GM12878 (cell line): ENCODE results near the gene FKBP6. TPM values are rescaled to one million over a fixed set of nuclear protein-coding genes. Genes with fewer than 3 reads are reported as not detected.

Experiments
- ATAC-seq: fragments of 200-7000 bp; cut with Tn5 transposase; 3 replicates; pipeline ENCODE4 v1.9.1; 2020; ENCODE audit warnings: mild to moderate bottlenecking, moderate library complexity
- BruUV-seq: library from RNA; stranded (reverse); fragments of 400-500 nt; replicated peaks from 2 replicates; lab custom pipeline; 2021; lab: Mats Ljungman, UMichigan
- CTCF ChIA-PET: fragments of 300-600 bp; sonication (Branson Sonifier 250); formaldehyde crosslinking; extraction: SDS; loops from one replicate; lab custom pipeline; 2021; ENCODE audit warnings: inconsistent platforms; lab: Yijun Ruan, JAX
- POLR2A ChIA-PET: fragments of 350-600 bp; formaldehyde crosslinking; extraction: SDS; loops from one replicate; lab custom pipeline; 2021; ENCODE audit warnings: inconsistent platforms; lab: Charles Lee
- RAD21 ChIA-PET: fragments of 300-600 bp; sonication (Branson Sonifier 250); formaldehyde crosslinking; loops from one replicate; lab custom pipeline; 2023; ENCODE audit warnings: antibody characterized with exemption; ENCODE audit not compliant: unreplicated experiment; lab: Charles Lee
- SMC1A ChIA-PET: fragments of 300-600 bp; sonication (Branson Sonifier 250); formaldehyde crosslinking; loops from one replicate; lab custom pipeline; 2023; ENCODE audit not compliant: unreplicated experiment, uncharacterized antibody; lab: Charles Lee
- DNase-seq: peaks from one replicate; pipeline ENCODE4 v3.0.0-alpha.2; 2011; ENCODE audit warnings: low read depth, low spot score
- FAIRE-seq: peaks from 3 replicates; lab custom pipeline; 2011; peaks lifted over from hg19 to GRCh38; lab: Jason Lieb, UNC
- H2AFZ ChIP-seq: 2 replicates; pipeline ENCODE4 v1.6.0; 2011; ENCODE audit warnings: low read depth, low read length, control low read depth; ENCODE audit not compliant: control insufficient read depth
- H3K27ac ChIP-seq: 2 replicates; pipeline ENCODE4 v1.5.1; 2011; ENCODE audit warnings: control low read depth; ENCODE audit not compliant: control insufficient read depth, insufficient read depth
- H3K27me3 ChIP-seq, 2 experiments: replicated peaks in 1 of 2; 2 replicates each; pipeline versions ENCODE4 v1.6.0 to v1.6.1; 2011; ENCODE audit warnings: low read length in 1 of 2; ENCODE audit not compliant: control insufficient read depth in 2 of 2, insufficient read depth in 2 of 2
- H3K36me3 ChIP-seq, 2 experiments: 2 replicates each; pipeline ENCODE4 v1.5.1; 2011; ENCODE audit warnings: low read length in 1 of 2; ENCODE audit not compliant: control insufficient read depth in 2 of 2, insufficient read depth in 2 of 2
- H3K4me1 ChIP-seq: 2 replicates; pipeline ENCODE4 v1.6.1; 2011; ENCODE audit warnings: mild to moderate bottlenecking, low read length, moderate library complexity, mixed read lengths; ENCODE audit not compliant: control insufficient read depth, insufficient read depth
- H3K4me2 ChIP-seq: 2 replicates; pipeline ENCODE4 v1.6.0; 2011; ENCODE audit warnings: control low read depth; ENCODE audit not compliant: control insufficient read depth, insufficient read depth
- H3K4me3 ChIP-seq: fragments of 200-600 bp; sonication (generic); 2 replicates; pipeline ENCODE4 v1.5.1; 2016
- H3K79me2 ChIP-seq: 2 replicates; pipeline ENCODE4 v1.6.0; 2011; ENCODE audit warnings: low read length; ENCODE audit not compliant: control insufficient read depth, insufficient read depth
- H3K9ac ChIP-seq: 2 replicates; pipeline ENCODE4 v1.8.0; 2011; ENCODE audit warnings: low read length, control low read depth, mixed read lengths; ENCODE audit not compliant: control insufficient read depth, insufficient read depth
- H3K9me3 ChIP-seq: replicated peaks from 3 replicates; pipeline ENCODE4 v1.5.1; 2011; ENCODE audit warnings: mild to moderate bottlenecking, low read length; ENCODE audit not compliant: control insufficient read depth, insufficient read depth
- H4K20me1 ChIP-seq: 2 replicates; pipeline ENCODE4 v1.6.0; 2011; ENCODE audit not compliant: control insufficient read depth, insufficient read depth
- KAT2A ChIP-seq: conservative IDR thresholded peaks from 2 replicates; pipeline ENCODE4 v1.6.1; 2011; ENCODE audit warnings: low read depth, low read length; ENCODE audit not compliant: control insufficient read depth
- MYC ChIP-seq: IDR thresholded peaks from 2 replicates; pipeline ENCODE4 v1.6.1; 2011; ENCODE audit warnings: mild to moderate bottlenecking, low read length, moderate library complexity, inconsistent platforms; ENCODE audit not compliant: insufficient read depth, insufficient replicate concordance, insufficient read length, severe bottlenecking
- SP1 ChIP-seq: IDR thresholded peaks from one replicate; pipeline ENCODE4 v1.6.1; 2011; ENCODE audit warnings: low read depth, low read length
- WGBS: methylation state at CpG from one replicate; pipeline ENCODE4 v1.1.6; 2016; ENCODE audit warnings: low lambda C conversion rate; ENCODE audit not compliant: insufficient replicate concordance, insufficient coverage; ENCODE audit errors: missing lambda C conversion rate; 5-methylcytosine and 5-hydroxymethylcytosine counted together
- in situ Hi-C: fragments of 300-500 bp; cut with MboI; formaldehyde crosslinking; loops from 9 replicates; pipeline ENCODE4 v1.14.3; 2018; ENCODE audit warnings: mixed read lengths
- intact Hi-C: fragments of 100-400 bp; cut with micrococcal nuclease; formaldehyde crosslinking; loops from one replicate; pipeline ENCODE4 v1.14.2; 2022; ENCODE audit not compliant: unreplicated experiment
- polyA plus RNA-seq, 11 experiments: library from polyadenylated mRNA; depleted of rRNA in 4 of 11; unstranded in 6 of 11; stranded (reverse) in 5 of 11; fragments of >200 nt; fragmentation: Nextera tagmentation in 4 of 11; fragmentation: Illumina TruSeq in 1 of 11; extraction: Ambion mirVana in 4 of 11; extraction: Trizol in 1 of 11; gene quantifications; 1 replicate in 1 of 11; 2 replicates in 10 of 11; pipeline versions ENCODE4 v1.2.1 to v1.2.3, GENCODE V29; 2011 to 2016; ENCODE audit warnings: inconsistent platforms in 2 of 11, missing spikeins in 2 of 11, low read depth in 1 of 11
- total RNA-seq, 4 experiments: library from RNA; depleted of rRNA in 3 of 4; stranded (reverse); fragments of >200 nt in 3 of 4; fragmentation: Illumina TruSeq in 1 of 4; extraction: Trizol in 1 of 4; gene quantifications; 2 replicates each; pipeline versions ENCODE4 v1.2.1 to v1.2.3, GENCODE V29; 2013 to 2021
- TF ChIP-seq, protein P1 (sequence below): fragments of 450-650 bp; formaldehyde crosslinking; IDR thresholded peaks from 2 replicates; pipeline ENCODE4 v1.4.0; 2020; ENCODE audit warnings: mild to moderate bottlenecking, moderate library complexity
- TF ChIP-seq, protein P2 (sequence below): fragments of 450-650 bp; IDR thresholded peaks from 2 replicates; pipeline ENCODE4 v1.6.1; 2017; ENCODE audit warnings: mild to moderate bottlenecking
- TF ChIP-seq, protein P3 (sequence below): fragments of 450-650 bp; IDR thresholded peaks from 2 replicates; pipeline ENCODE4 v1.6.1; 2017; ENCODE audit warnings: antibody characterized with exemption, mild to moderate bottlenecking, moderate library complexity
- TF ChIP-seq, protein P4 (sequence below): fragments of 450-650 bp; IDR thresholded peaks from 2 replicates; pipeline ENCODE4 v1.6.1; 2016; ENCODE audit warnings: mild to moderate bottlenecking
- TF ChIP-seq, protein P5 (sequence below): fragments of 450-650 bp; IDR thresholded peaks from 2 replicates; pipeline ENCODE4 v1.6.1; 2018; ENCODE audit warnings: mild to moderate bottlenecking, low read depth, moderate library complexity; ENCODE audit not compliant: partially characterized antibody

The FKBP6 gene
- total and polyA plus RNA-seq, 10 of the 15 experiments (the other 5 are each of a cell fraction or from before 2014, with no cell fraction given), result not detected

DNA sequence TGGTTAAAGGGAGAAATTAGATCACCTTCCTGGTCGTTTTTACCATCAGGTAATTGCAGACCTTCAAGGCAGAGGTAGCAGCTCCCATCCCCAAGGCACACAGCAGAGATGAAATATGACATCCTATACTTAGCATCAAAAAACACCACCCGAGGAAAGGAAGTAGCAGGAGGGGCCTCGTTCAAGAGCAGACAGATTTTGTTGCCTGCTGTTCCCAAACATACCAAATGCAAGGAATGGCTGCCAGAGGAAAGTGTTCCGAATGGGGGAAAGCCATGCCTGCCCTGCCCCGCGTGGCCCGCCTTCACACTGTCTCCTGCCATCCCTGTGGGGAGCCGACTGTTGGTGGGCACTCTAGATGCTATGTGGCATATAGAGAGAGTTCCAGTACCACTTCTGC, 18.0 kb downstream of the FKBP6 start:
- DNase-seq, result no peak
- Histone ChIP-seq H3K27ac (no peak overlapping the region), H3K9ac (no peak overlapping the region), H2AFZ (no peak overlapping the region), H3K9me3 (no peaks in the 10 kb centered on the region), H3K79me2 (no peaks in the 10 kb centered on the region), H3K4me2 (no peak overlapping the region), H4K20me1 (no peaks in the 10 kb centered on the region), H3K27me3 (no peaks in the 10 kb centered on the region; a peak in 1 of 4 replicates), H3K4me3 (no peak overlapping the region), H3K4me1 (no peaks in the 10 kb centered on the region), H3K36me3 (no peaks in the 10 kb centered on the region)
- BruUV-seq, result no TSS peak
- intact Hi-C loops, result no loop called here
- CTCF ChIA-PET, result interaction anchor here (1.0 to 1.3 kb wide), 3 partner anchors 22 to 105 kb away, joined by 3 to 4 read pairs (median 3); no protein-coding TSS in a partner anchor
- POLR2A ChIA-PET, result interaction anchor here (0.7 kb wide), 1 partner anchor 11 kb away, joined by 3 read pairs; no protein-coding TSS in a partner anchor
- SMC1A ChIA-PET, result no interaction called here
- RAD21 ChIA-PET, result interaction anchor here (0.6 kb wide), 1 partner anchor 9 kb away, joined by 3 read pairs; no protein-coding TSS in a partner anchor
- WGBS, result 49% methylated on average over 8 of the region's 8 CpGs
- no peak for FAIRE-seq
- ATAC-seq, result no peak
- in situ Hi-C loops, result no loop called here
- TF ChIP-seq, protein P1, sequence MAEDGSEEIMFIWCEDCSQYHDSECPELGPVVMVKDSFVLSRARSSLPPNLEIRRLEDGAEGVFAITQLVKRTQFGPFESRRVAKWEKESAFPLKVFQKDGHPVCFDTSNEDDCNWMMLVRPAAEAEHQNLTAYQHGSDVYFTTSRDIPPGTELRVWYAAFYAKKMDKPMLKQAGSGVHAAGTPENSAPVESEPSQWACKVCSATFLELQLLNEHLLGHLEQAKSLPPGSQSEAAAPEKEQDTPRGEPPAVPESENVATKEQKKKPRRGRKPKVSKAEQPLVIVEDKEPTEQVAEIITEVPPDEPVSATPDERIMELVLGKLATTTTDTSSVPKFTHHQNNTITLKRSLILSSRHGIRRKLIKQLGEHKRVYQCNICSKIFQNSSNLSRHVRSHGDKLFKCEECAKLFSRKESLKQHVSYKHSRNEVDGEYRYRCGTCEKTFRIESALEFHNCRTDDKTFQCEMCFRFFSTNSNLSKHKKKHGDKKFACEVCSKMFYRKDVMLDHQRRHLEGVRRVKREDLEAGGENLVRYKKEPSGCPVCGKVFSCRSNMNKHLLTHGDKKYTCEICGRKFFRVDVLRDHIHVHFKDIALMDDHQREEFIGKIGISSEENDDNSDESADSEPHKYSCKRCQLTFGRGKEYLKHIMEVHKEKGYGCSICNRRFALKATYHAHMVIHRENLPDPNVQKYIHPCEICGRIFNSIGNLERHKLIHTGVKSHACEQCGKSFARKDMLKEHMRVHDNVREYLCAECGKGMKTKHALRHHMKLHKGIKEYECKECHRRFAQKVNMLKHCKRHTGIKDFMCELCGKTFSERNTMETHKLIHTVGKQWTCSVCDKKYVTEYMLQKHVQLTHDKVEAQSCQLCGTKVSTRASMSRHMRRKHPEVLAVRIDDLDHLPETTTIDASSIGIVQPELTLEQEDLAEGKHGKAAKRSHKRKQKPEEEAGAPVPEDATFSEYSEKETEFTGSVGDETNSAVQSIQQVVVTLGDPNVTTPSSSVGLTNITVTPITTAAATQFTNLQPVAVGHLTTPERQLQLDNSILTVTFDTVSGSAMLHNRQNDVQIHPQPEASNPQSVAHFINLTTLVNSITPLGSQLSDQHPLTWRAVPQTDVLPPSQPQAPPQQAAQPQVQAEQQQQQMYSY (CRISPR knock-in tag), result no peak
- TF ChIP-seq KAT2A (no peak), SP1 (no peak), MYC (no peak)
- TF ChIP-seq, protein P2, sequence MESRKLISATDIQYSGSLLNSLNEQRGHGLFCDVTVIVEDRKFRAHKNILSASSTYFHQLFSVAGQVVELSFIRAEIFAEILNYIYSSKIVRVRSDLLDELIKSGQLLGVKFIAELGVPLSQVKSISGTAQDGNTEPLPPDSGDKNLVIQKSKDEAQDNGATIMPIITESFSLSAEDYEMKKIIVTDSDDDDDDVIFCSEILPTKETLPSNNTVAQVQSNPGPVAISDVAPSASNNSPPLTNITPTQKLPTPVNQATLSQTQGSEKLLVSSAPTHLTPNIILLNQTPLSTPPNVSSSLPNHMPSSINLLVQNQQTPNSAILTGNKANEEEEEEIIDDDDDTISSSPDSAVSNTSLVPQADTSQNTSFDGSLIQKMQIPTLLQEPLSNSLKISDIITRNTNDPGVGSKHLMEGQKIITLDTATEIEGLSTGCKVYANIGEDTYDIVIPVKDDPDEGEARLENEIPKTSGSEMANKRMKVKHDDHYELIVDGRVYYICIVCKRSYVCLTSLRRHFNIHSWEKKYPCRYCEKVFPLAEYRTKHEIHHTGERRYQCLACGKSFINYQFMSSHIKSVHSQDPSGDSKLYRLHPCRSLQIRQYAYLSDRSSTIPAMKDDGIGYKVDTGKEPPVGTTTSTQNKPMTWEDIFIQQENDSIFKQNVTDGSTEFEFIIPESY, result no peak
- TF ChIP-seq, protein P3, sequence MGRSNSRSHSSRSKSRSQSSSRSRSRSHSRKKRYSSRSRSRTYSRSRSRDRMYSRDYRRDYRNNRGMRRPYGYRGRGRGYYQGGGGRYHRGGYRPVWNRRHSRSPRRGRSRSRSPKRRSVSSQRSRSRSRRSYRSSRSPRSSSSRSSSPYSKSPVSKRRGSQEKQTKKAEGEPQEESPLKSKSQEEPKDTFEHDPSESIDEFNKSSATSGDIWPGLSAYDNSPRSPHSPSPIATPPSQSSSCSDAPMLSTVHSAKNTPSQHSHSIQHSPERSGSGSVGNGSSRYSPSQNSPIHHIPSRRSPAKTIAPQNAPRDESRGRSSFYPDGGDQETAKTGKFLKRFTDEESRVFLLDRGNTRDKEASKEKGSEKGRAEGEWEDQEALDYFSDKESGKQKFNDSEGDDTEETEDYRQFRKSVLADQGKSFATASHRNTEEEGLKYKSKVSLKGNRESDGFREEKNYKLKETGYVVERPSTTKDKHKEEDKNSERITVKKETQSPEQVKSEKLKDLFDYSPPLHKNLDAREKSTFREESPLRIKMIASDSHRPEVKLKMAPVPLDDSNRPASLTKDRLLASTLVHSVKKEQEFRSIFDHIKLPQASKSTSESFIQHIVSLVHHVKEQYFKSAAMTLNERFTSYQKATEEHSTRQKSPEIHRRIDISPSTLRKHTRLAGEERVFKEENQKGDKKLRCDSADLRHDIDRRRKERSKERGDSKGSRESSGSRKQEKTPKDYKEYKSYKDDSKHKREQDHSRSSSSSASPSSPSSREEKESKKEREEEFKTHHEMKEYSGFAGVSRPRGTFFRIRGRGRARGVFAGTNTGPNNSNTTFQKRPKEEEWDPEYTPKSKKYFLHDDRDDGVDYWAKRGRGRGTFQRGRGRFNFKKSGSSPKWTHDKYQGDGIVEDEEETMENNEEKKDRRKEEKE, result no peak
- TF ChIP-seq, protein P4, sequence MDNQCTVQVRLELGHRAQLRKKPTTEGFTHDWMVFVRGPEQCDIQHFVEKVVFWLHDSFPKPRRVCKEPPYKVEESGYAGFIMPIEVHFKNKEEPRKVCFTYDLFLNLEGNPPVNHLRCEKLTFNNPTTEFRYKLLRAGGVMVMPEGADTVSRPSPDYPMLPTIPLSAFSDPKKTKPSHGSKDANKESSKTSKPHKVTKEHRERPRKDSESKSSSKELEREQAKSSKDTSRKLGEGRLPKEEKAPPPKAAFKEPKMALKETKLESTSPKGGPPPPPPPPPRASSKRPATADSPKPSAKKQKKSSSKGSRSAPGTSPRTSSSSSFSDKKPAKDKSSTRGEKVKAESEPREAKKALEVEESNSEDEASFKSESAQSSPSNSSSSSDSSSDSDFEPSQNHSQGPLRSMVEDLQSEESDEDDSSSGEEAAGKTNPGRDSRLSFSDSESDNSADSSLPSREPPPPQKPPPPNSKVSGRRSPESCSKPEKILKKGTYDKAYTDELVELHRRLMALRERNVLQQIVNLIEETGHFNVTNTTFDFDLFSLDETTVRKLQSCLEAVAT, result no peak
- TF ChIP-seq, protein P5, sequence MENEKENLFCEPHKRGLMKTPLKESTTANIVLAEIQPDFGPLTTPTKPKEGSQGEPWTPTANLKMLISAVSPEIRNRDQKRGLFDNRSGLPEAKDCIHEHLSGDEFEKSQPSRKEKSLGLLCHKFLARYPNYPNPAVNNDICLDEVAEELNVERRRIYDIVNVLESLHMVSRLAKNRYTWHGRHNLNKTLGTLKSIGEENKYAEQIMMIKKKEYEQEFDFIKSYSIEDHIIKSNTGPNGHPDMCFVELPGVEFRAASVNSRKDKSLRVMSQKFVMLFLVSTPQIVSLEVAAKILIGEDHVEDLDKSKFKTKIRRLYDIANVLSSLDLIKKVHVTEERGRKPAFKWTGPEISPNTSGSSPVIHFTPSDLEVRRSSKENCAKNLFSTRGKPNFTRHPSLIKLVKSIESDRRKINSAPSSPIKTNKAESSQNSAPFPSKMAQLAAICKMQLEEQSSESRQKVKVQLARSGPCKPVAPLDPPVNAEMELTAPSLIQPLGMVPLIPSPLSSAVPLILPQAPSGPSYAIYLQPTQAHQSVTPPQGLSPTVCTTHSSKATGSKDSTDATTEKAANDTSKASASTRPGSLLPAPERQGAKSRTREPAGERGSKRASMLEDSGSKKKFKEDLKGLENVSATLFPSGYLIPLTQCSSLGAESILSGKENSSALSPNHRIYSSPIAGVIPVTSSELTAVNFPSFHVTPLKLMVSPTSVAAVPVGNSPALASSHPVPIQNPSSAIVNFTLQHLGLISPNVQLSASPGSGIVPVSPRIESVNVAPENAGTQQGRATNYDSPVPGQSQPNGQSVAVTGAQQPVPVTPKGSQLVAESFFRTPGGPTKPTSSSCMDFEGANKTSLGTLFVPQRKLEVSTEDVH, result no peak
